ENCODE measurements around the gene TCHHL1. TPM values are rescaled to one million over a fixed set of nuclear protein-coding genes. Genes with fewer than 3 reads are reported as not detected.

TCHHL1 gene
- total RNA-seq, 1 donor from 2014 or later: not detected

DNA sequence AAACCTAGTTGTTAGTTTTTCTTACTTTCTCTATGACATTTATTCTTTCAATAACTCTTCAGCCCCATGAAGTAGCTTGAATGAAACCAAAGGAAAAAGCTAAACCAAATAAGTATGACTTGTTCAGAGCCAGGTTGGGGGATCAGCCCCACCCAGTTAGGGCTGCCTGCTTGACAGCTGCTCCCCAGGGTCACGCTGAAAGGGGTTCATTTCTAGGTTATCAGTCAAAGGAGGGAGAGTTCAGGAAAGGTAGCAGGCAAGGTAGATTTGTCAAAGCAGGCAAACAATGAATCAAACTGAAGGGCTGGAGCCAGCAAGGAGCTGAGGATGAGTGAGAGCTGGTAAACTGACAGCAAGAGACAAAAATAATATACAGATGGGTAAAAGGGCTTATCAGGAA lies 49.0 kb downstream of the TCHHL1 start:
- intact Hi-C loops (cut with micrococcal nuclease): no loop called here

DNA sequence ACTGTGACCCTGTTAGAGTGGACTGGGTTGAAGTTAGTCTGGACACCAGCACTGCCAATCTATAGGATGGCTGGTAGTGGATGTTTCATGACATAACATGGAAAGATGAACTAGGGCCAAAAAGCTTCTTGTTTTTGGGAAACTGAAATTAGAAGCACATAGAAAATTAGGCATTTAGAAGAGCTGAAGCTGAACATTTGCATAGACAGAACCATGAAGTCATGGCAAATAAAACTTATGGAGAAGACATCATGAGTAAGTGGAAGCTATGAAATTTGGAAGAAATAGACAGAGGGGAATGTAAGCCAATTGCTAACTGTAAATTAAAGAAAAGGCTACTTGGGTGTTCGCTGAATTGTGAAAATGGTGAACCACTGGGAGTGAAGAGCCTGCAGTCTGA lies 49.4 kb downstream of the TCHHL1 start:
- intact Hi-C loops (cut with micrococcal nuclease): no loop called here

DNA sequence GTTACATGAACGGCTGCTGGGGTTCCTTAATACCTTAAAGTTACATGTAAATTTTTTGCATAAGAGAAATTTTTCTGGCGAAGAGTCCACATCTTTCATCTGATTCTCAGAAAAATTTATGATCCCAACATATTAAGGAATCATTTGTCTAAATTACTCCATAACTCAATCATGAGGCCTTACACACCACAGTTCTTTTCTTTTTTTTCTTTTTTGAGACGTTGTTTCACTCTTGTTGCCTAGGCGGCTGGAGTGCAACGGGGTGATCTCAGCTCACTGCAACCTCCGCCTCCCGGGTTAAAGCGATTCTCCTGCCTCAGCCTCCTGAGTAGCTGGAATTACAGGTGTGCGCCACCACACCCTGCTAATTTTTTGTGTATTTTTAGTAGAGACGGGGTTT lies 50.0 kb downstream of the TCHHL1 start:
- intact Hi-C loops (cut with micrococcal nuclease): no loop called here

DNA sequence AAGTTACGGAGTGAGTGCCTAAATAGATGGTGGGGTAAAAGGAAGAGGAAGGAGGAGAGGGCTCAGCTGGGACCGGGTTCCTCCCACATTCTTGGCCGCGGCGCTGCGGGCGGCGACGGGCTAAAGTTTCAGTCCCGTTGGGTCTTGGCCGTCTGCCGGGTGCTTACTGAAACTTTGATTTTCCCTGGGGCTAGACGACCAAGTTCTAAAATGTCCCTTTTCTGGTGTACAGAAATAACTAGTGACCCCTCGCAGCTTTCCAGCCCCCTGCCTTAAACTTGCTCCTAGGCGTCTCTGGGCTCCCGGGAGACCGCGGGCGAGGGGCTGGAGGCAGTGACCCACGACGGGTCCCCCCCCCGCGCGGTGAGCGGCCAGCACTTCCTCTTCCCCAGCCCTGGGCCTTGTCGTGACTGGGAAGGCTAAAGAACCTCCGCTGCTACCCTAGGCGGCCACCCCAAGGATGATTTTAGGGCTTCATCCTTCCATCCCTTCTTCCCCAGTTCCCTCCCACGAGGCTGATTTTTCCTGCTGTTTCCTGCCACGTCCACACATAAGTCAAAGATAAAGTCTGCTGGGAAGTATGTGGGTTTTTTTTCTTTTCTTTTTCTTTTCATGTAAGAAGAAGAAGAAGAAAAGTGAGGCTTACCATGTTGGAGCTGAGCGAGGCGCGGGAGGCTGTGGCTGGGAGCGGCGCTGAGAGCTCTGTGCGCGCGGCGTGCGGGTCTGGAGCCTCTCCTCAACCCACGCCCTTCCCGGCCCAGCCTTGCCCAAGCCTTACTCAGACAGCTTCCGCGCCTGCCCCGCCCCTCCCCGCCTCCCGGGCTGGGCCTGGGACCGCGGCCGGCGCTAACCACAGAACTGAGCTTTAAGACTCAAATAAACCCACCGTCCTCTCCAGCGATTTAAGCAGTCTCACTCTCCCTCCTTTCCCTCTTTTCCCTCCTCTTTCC lies 52.3 kb downstream of the TCHHL1 start, which contains the start of gene S100A11:
S100A11 (minus strand) TSS at position 738 of the 950 bp plus-strand sequence; CDS start at position 649, 89 bp downstream.
- intact Hi-C loops (cut with micrococcal nuclease): loop anchor here (1.0 kb wide), 1 partner anchor 52 kb away; no protein-coding TSS in a partner anchor

DNA sequence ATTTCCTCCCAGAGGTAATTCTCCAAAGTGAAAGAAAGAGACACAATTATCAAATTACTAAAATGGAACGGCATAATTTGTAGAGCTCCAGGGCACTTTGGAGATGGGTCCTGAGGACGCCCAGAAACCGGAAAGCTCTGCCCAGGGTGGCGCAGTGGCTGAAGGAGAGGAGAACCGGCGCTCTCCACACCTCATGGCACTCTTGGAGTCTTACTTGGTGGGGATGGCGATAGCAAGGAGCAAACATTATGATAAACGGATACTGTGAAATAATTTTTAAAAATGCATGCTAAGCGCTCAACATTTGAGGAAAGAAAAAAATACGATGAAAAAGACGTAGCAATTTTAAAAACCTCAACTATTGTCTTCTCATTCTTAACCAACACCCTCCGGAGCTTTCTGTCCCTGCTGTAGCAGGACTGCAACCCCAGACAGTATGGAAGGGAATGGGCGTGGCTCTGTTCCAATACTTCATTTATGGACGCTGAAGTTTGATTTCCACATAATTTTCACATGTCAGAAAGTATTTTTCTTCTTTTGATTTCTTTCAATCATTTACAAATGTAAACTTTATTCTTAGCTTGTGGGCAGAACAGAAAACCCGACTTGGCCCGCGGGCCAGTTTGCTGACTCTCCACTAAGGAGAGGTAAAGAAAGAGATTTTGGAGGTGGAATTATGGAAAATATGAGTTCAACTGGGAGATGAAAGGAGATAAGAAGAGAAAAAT lies 53.2 kb downstream of the TCHHL1 start:
- intact Hi-C loops (cut with micrococcal nuclease): loop anchor here (1.0 to 2.0 kb wide), 3 partner anchors 13 to 126 kb away; partner anchors contain the start of gene THEM4

DNA sequence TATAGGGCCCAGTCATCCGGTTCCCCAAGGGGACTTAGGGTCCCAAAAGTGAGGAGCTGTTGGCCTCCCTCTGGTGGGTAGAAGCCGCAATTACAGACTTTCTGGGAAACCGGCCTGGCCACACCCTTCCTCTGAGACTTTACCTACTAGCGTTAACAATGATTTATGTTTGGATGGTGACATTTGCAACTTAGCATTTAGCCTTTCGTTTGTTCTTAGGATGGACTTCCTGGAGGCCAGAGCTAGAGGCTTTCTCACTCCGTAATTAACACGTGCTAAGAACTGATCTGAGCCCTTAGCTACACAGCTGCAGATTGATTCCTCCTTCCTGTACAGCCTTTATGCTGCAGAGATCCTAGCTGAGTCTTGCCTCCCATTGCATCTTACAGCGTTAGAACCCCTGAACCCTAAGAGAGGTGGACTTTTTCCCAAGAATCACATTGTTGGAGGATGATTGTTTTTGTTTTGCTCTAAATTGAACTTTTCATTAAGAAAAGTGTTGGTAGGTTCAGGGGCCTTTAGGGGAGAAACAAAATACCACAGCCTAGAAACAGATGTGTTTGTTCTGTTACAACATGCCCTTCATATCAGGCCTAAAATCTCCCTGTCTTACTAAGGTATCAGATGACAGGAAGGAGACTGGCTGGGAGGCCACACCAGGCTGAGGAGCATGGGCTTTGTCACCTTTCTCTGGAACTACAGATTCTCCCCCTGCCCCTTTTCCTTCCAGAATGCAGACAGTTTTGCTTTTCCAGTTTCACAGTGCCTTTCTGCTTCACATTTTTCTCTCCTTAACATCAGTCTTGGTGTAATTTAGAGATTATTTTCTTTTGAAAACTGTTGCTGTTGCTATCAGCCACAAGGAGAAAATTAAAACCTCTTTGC lies 54.0 kb downstream of the TCHHL1 start:
- intact Hi-C loops (cut with micrococcal nuclease): loop anchor here (1.0 to 2.0 kb wide), 5 partner anchors 13 to 126 kb away; partner anchors contain the start of gene THEM4

DNA sequence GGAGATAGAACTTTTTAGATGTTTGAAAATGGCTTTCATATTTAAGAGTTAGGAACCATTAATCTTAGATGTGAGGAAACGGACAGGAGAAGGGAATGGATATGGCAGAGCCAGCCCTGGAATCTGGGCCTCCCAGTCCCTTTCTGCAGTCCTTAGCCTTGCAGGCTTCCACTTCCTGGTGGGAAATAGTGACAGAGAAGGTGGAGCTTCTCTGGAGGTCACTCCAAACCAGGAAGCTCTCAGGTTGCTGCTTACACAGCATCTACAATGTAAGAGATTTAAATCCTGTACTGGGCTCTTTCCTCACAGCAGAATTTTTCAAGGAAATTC lies 54.6 kb downstream of the TCHHL1 start:
- intact Hi-C loops (cut with micrococcal nuclease): loop anchor here (1.0 to 2.0 kb wide), 3 partner anchors 39 to 100 kb away; no protein-coding TSS in a partner anchor

Other genes with a start within 250 kb of the TCHHL1 start
- 0.66 and 0.83 TPM in 2 replicates for gene C2CD4D, start 249.2 kb downstream of the TCHHL1 start, total RNA-seq
- gene THEM5, start 235.4 kb downstream of the TCHHL1 start, total RNA-seq: not detected in 2 replicates
- gene THEM4, start 179.6 kb downstream of the TCHHL1 start, total RNA-seq: 31.9 and 34.6 TPM in 2 replicates
- gene S100A10, start 95.2 kb downstream of the TCHHL1 start, total RNA-seq: 263 and 272 TPM in 2 replicates
- gene S100A11, start 52.1 kb downstream of the TCHHL1 start, total RNA-seq: 450 TPM in 2 replicates
- 0.07 TPM in 1 of 2 replicates, not detected in the other for gene TCHH, start 26.4 kb upstream of the TCHHL1 start, total RNA-seq
- not detected in 2 replicates for gene RPTN, start 70.2 kb upstream of the TCHHL1 start, total RNA-seq
- gene HRNR, start 135.1 kb upstream of the TCHHL1 start, total RNA-seq: not detected in 2 replicates
- not detected in 2 replicates for gene FLG, start 236.2 kb upstream of the TCHHL1 start, total RNA-seq